ENCODE measurements around the gene PHLDA2. TPM values are rescaled to one million over a fixed set of nuclear protein-coding genes. Genes with fewer than 3 reads are reported as not detected.
A peak's percentile ranks its signal among the peaks of the same experiment; 100 is the strongest.

Gene PHLDA2
- total and polyA plus RNA-seq, 9 of the 15 experiments (the other 6 are each of a cell fraction or from before 2014, with no cell fraction given): 0.43 to 42.4 (median 4.7) TPM

- ChIA-PET POLR2A (interaction anchor here (1.1 kb wide), 2 partner anchors 30 to 59 kb away, joined by 6 to 7 read pairs; no protein-coding TSS in a partner anchor), CTCF (ENCODE audit: low intra/inter-chr PET ratio) (interaction anchor here (0.6 kb wide), 1 partner anchor 371 kb away, joined by 3 read pairs; no protein-coding TSS in a partner anchor)
- H3K27me3 ChIP-seq (ENCODE audit: control insufficient read depth in 2 of 2, insufficient read depth in 2 of 2, low read length in 2 of 2): no peaks in the 10 kb centered on the region
- no peaks in the 10 kb centered on the region for H3K9me3 ChIP-seq (replicated peaks; ENCODE audit: control insufficient read depth, insufficient read depth, low read depth, low read length)
- peaks cover 4% of the 10 kb centered on the region; the same call in 1 of the 2 replicates for H4K20me1 ChIP-seq (replicated peaks; ENCODE audit: control insufficient read depth, insufficient read depth, low read length)
- peaks cover under 1% of the 10 kb centered on the region; the same call in 1 of the 3 replicates for H3K79me2 ChIP-seq (ENCODE audit: control insufficient read depth, insufficient read depth, low read length)
- H2AFZ ChIP-seq (ENCODE audit: low read depth, low read length): no peak overlapping the region
- no peak for DNase-seq (ENCODE audit: extremely low read depth in 1 of 4, low spot score in 3 of 4)
- H3K4me3 ChIP-seq: no peak overlapping the region
- no peak overlapping the region for H3K9ac ChIP-seq (ENCODE audit: insufficient read depth in 1 of 2, low read depth in 2 of 2, low read length in 2 of 2)
- ATAC-seq: no peak
- intact Hi-C loops (cut with micrococcal nuclease) (no loop called here), in situ Hi-C loops (cut with MboI) (no loop called here)
- TF ChIP-seq SREBF2 (CRISPR knock-in tag; IDR thresholded peaks at IDR 0.05) (no peak), ZNF24 (IDR thresholded peaks at IDR 0.05) (0 out of 2 replicates have a peak, but pooled peaks have one; percentile 33)
- H3K36me3 ChIP-seq (ENCODE audit: control insufficient read depth, insufficient read depth, low read length): no peaks in the 10 kb centered on the region
- H3K27ac ChIP-seq (ENCODE audit: extremely low read depth, low read depth, low read length): no peak overlapping the region
- H3K9me1 ChIP-seq (ENCODE audit: control insufficient read depth, insufficient read depth, low read length): no peaks in the 10 kb centered on the region
- peaks cover 2 to 60% of the 10 kb centered on the region in 2 experiments; a peak in 4 of 5 replicates for H3K4me1 ChIP-seq (replicated peaks in 1 of 2; ENCODE audit: control insufficient read depth in 2 of 2, insufficient read depth in 2 of 2, low read length in 2 of 2)
- FAIRE-seq: no peak
- 14% methylated on average over 2 of the region's 3 CpGs for WGBS (ENCODE audit: insufficient coverage, low coverage, missing lambda C conversion rate)
- H3K4me2 ChIP-seq (ENCODE audit: insufficient read depth, low read length): no peak overlapping the region
- no TSS peak for BruUV-seq (replicated peaks)
Measured at GRCh38 chr11:2922655-2923054, 6.6 kb downstream of the PHLDA2 start.

- Histone ChIP-seq H3K4me3 (no peak overlapping the region), H3K9me1 (ENCODE audit: control insufficient read depth, insufficient read depth, low read length) (no peaks in the 10 kb centered on the region), H3K4me1 (replicated peaks in 1 of 2; ENCODE audit: control insufficient read depth in 2 of 2, insufficient read depth in 2 of 2, low read length in 2 of 2) (peaks cover 0 to 61% of the 10 kb centered on the region in 2 experiments; a peak in 2 of 5 replicates), H4K20me1 (replicated peaks; ENCODE audit: control insufficient read depth, insufficient read depth, low read length) (no peaks in the 10 kb centered on the region), H3K79me2 (ENCODE audit: control insufficient read depth, insufficient read depth, low read length) (no peaks in the 10 kb centered on the region), H3K27ac (ENCODE audit: extremely low read depth, low read depth, low read length) (no peak overlapping the region), H3K9ac (ENCODE audit: insufficient read depth in 1 of 2, low read depth in 2 of 2, low read length in 2 of 2) (no peak overlapping the region; a peak in 1 of 4 replicates), H3K36me3 (ENCODE audit: control insufficient read depth, insufficient read depth, low read length) (no peaks in the 10 kb centered on the region), H3K9me3 (replicated peaks; ENCODE audit: control insufficient read depth, insufficient read depth, low read depth, low read length) (no peaks in the 10 kb centered on the region), H3K4me2 (ENCODE audit: insufficient read depth, low read length) (no peak overlapping the region), H3K27me3 (ENCODE audit: control insufficient read depth in 2 of 2, insufficient read depth in 2 of 2, low read length in 2 of 2) (no peaks in the 10 kb centered on the region), H2AFZ (ENCODE audit: low read depth, low read length) (no peak overlapping the region)
- ChIA-PET POLR2A (interaction anchor here (0.5 to 2.3 kb wide), 5 partner anchors 8 to 207 kb away, joined by 3 to 12 read pairs (median 6); partner anchors contain the start of gene PHLDA2), CTCF (ENCODE audit: low intra/inter-chr PET ratio) (interaction anchor here (0.6 kb wide), 2 partner anchors 35 to 370 kb away, joined by 3 to 5 read pairs; no protein-coding TSS in a partner anchor)
- DNase-seq (ENCODE audit: extremely low read depth in 1 of 4, low spot score in 3 of 4) (no peak), ATAC-seq (no peak), FAIRE-seq (no peak)
- TF ChIP-seq ZNF696 (CRISPR knock-in tag; conservative IDR thresholded peaks at IDR 0.05) (no peak), ZNF512 (tag; IDR thresholded peaks at IDR 0.05) (no peak), POLR2G (IDR thresholded peaks at IDR 0.05; ENCODE audit: low read depth, low read length) (peak; percentile 38), ZNF174 (CRISPR knock-in tag; IDR thresholded peaks at IDR 0.05) (no peak)
- BruUV-seq (replicated peaks): no TSS peak
- 69% methylated on average over 14 of the region's 29 CpGs for WGBS (ENCODE audit: insufficient coverage, low coverage, missing lambda C conversion rate)
- in situ Hi-C loops (cut with MboI): no loop called here
- intact Hi-C loops (cut with micrococcal nuclease): no loop called here
Measured at GRCh38 chr11:2921742-2922493, 7.3 kb downstream of the PHLDA2 start.

Measured in K562 (cell line).